ENCODE measurements around the gene BANP.
A peak's percentile ranks its signal among the peaks of the same experiment; 100 is the strongest.
"Not testable (repeated sequence)": the region's sequence is repeated elsewhere in the genome, so short reads cannot be mapped to it uniquely, and the experiment has no call there.

Gene BANP

GRCh38 chr16:87965417-87965816, 14.2 kb downstream of the BANP start:
- no peak for DNase-seq

- no peak for DNase-seq
Observed at GRCh38 chr16:87966064-87966645, 14.9 kb downstream of the BANP start.

GRCh38 chr16:87966685-87967185, 15.5 kb downstream of the BANP start:
- DNase-seq, result peak in 13 of 51 donors; percentile 21 to 51 (median 28)

- DNase-seq, result no peak
Observed at GRCh38 chr16:87968541-87968940, 17.3 kb downstream of the BANP start.

GRCh38 chr16:87970186-87970585, 19.0 kb downstream of the BANP start:
- no peak for DNase-seq

- DNase-seq, result no peak
Observed at GRCh38 chr16:87971933-87972332, 20.7 kb downstream of the BANP start.

GRCh38 chr16:87973717-87974116, 22.5 kb downstream of the BANP start:
- DNase-seq, result no peak

- no peak for DNase-seq
Observed at GRCh38 chr16:87974178-87974577, 22.9 kb downstream of the BANP start.

- no peak for DNase-seq
Observed at GRCh38 chr16:87976665-87977064, 25.4 kb downstream of the BANP start.

GRCh38 chr16:87978127-87978526, 26.9 kb downstream of the BANP start:
- no peak for DNase-seq

- DNase-seq, result no peak
Observed at GRCh38 chr16:87979352-87979751, 28.1 kb downstream of the BANP start.

GRCh38 chr16:87979911-87980630, 28.8 kb downstream of the BANP start:
- not testable (repeated sequence) for DNase-seq

- DNase-seq, result not testable (repeated sequence)
Observed at GRCh38 chr16:87981376-87981775, 30.1 kb downstream of the BANP start.

GRCh38 chr16:87982581-87983041, 31.4 kb downstream of the BANP start:
- no peak for DNase-seq

- DNase-seq, result peak in 5 of 51 donors; percentile 7 to 46 (median 12)
Observed at GRCh38 chr16:87983072-87983736, 32.0 kb downstream of the BANP start.

GRCh38 chr16:87983737-87984097, 32.5 kb downstream of the BANP start:
- DNase-seq, result not testable (repeated sequence)

- DNase-seq, result not testable (repeated sequence)
Observed at GRCh38 chr16:87984180-87984579, 32.9 kb downstream of the BANP start.

GRCh38 chr16:87984632-87985267, 33.5 kb downstream of the BANP start:
- no peak for DNase-seq

- DNase-seq, result not testable (repeated sequence)
Observed at GRCh38 chr16:87985493-87985892, 34.3 kb downstream of the BANP start.

- not testable (repeated sequence) for DNase-seq
Observed at GRCh38 chr16:87986361-87986849, 35.2 kb downstream of the BANP start.

GRCh38 chr16:87988596-87988995, 37.4 kb downstream of the BANP start:
- DNase-seq, result not testable (repeated sequence)

GRCh38 chr16:87990254-87990653, 39.0 kb downstream of the BANP start:
- not testable (repeated sequence) for DNase-seq
